SU-DHL-6 (cell line): ENCODE results near the gene RNF14.

Experiments used
- H2AFZ ChIP-seq: fragments of 200-600 bp; sonication (generic); 2 replicates; pipeline ENCODE4 v1.6.1; 2014; ENCODE audit warnings: low read depth, mild to moderate bottlenecking, moderate library complexity, mixed read lengths, antibody characterized with exemption, low read length; ENCODE audit not compliant: severe bottlenecking
- H3F3A ChIP-seq: fragments of 200-600 bp; shearing (Covaris generic); 2 replicates; pipeline ENCODE4 v1.6.0; 2016; ENCODE audit warnings: antibody characterized with exemption, mild to moderate bottlenecking; ENCODE audit not compliant: insufficient read depth
- H3K27ac ChIP-seq: fragments of 200-600 bp; sonication (generic); 2 replicates; pipeline ENCODE4 v1.5.1; 2016; ENCODE audit warnings: low read depth, mild to moderate bottlenecking, low read length, moderate library complexity, mixed read lengths
- H3K27me3 ChIP-seq: fragments of 200-600 bp; sonication (generic), shearing (Covaris generic); 2 replicates; pipeline ENCODE4 v1.6.0; 2014; ENCODE audit warnings: mild to moderate bottlenecking, low read length
- H3K36me3 ChIP-seq: fragments of 200-600 bp; sonication (generic); 2 replicates; pipeline ENCODE4 v1.6.1; 2014; ENCODE audit warnings: mild to moderate bottlenecking, low read length, mixed read lengths
- H3K4me2 ChIP-seq: fragments of 300-600, 200-600 bp; shearing (Covaris generic), sonication (generic); 2 replicates; pipeline ENCODE4 v1.6.0; 2014; ENCODE audit warnings: low read length, low read depth, mild to moderate bottlenecking; ENCODE audit not compliant: poor library complexity, severe bottlenecking
- H3K4me3 ChIP-seq: fragments of 200-600 bp; sonication (generic); 2 replicates; pipeline ENCODE4 v1.5.1; 2014; ENCODE audit warnings: antibody characterized with exemption, low read length, mild to moderate bottlenecking, mixed read lengths; ENCODE audit not compliant: insufficient read depth, poor library complexity, severe bottlenecking
- H3K79me2 ChIP-seq: fragments of 200-600 bp; sonication (generic); 2 replicates; pipeline ENCODE4 v1.6.1; 2014; ENCODE audit warnings: mild to moderate bottlenecking, low read length, moderate library complexity; ENCODE audit not compliant: insufficient read depth
- H3K9ac ChIP-seq: fragments of 200-600 bp; sonication (generic); 2 replicates; pipeline ENCODE4 v1.7.0; 2014; ENCODE audit warnings: mild to moderate bottlenecking, low read length
- H3K9me2 ChIP-seq: fragments of 200-600 bp; sonication (generic); replicated peaks from 2 replicates; pipeline ENCODE4 v1.6.1; 2014; ENCODE audit warnings: low read length; ENCODE audit not compliant: insufficient read depth
- H3K9me3 ChIP-seq: fragments of 200-600 bp; sonication (generic); 2 replicates; pipeline ENCODE4 v1.6.1; 2014; ENCODE audit warnings: low read length, mixed read lengths; ENCODE audit not compliant: insufficient read depth
- H4K20me1 ChIP-seq: fragments of 200-600 bp; sonication (generic); 2 replicates; pipeline ENCODE4 v1.6.1; 2014; ENCODE audit warnings: low read depth, mild to moderate bottlenecking, antibody characterized with exemption, low read length, moderate library complexity, mixed read lengths
- EZH2phosphoT487 ChIP-seq: fragments of 200-600 bp; sonication (generic), shearing (Covaris generic); conservative IDR thresholded peaks from 2 replicates; pipeline ENCODE4 v1.6.1; 2018; ENCODE audit warnings: mild to moderate bottlenecking, antibody characterized with exemption, low read length, moderate library complexity, mixed read lengths
- TF ChIP-seq, protein P1 (sequence below): fragments of 200-600 bp; sonication (generic); IDR thresholded peaks from one replicate; pipeline ENCODE4 v1.5.1; 2017; ENCODE audit warnings: antibody characterized with exemption, mild to moderate bottlenecking, low read length, moderate library complexity; ENCODE audit not compliant: insufficient read depth, poor library complexity, severe bottlenecking

Gene RNF14

DNA sequence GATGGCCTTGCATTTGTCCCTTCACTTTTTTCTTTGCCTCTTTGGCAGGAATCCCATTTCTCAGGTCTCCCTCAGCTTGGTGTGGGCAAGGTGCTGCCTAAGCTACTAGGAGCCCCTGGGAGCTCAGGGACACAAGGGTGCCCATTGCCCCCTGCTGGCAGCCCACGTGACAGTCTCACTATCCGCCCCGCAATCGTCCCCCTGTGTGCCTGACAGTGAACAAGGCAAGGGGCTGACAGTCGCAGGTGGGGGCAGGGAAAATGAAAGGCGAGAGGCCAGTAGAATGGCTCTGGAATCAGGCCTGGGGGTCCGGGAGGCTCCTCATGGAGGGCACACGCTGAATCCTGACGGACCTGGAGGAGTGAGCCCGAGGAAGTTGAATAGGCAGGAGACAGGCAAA, 8.9 kb upstream of the RNF14 start:
- TF ChIP-seq, protein P1, sequence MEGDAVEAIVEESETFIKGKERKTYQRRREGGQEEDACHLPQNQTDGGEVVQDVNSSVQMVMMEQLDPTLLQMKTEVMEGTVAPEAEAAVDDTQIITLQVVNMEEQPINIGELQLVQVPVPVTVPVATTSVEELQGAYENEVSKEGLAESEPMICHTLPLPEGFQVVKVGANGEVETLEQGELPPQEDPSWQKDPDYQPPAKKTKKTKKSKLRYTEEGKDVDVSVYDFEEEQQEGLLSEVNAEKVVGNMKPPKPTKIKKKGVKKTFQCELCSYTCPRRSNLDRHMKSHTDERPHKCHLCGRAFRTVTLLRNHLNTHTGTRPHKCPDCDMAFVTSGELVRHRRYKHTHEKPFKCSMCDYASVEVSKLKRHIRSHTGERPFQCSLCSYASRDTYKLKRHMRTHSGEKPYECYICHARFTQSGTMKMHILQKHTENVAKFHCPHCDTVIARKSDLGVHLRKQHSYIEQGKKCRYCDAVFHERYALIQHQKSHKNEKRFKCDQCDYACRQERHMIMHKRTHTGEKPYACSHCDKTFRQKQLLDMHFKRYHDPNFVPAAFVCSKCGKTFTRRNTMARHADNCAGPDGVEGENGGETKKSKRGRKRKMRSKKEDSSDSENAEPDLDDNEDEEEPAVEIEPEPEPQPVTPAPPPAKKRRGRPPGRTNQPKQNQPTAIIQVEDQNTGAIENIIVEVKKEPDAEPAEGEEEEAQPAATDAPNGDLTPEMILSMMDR, result no peak
- no peak for TF ChIP-seq EZH2phosphoT487
- H3K27ac ChIP-seq, result no peak overlapping the region
- no peak overlapping the region for H3K4me3 ChIP-seq
- H3K9me3 ChIP-seq, result no peaks in the 10 kb centered on the region
- no peak overlapping the region for H2AFZ ChIP-seq
- no peaks in the 10 kb centered on the region for H3K27me3 ChIP-seq
- no peaks in the 10 kb centered on the region for H3K36me3 ChIP-seq
- H4K20me1 ChIP-seq, result no peaks in the 10 kb centered on the region
- H3F3A ChIP-seq, result no peaks in the 10 kb centered on the region
- no peaks in the 10 kb centered on the region for H3K9me2 ChIP-seq
- no peak overlapping the region for H3K4me2 ChIP-seq
- H3K79me2 ChIP-seq, result no peaks in the 10 kb centered on the region
- H3K9ac ChIP-seq, result no peak overlapping the region

DNA sequence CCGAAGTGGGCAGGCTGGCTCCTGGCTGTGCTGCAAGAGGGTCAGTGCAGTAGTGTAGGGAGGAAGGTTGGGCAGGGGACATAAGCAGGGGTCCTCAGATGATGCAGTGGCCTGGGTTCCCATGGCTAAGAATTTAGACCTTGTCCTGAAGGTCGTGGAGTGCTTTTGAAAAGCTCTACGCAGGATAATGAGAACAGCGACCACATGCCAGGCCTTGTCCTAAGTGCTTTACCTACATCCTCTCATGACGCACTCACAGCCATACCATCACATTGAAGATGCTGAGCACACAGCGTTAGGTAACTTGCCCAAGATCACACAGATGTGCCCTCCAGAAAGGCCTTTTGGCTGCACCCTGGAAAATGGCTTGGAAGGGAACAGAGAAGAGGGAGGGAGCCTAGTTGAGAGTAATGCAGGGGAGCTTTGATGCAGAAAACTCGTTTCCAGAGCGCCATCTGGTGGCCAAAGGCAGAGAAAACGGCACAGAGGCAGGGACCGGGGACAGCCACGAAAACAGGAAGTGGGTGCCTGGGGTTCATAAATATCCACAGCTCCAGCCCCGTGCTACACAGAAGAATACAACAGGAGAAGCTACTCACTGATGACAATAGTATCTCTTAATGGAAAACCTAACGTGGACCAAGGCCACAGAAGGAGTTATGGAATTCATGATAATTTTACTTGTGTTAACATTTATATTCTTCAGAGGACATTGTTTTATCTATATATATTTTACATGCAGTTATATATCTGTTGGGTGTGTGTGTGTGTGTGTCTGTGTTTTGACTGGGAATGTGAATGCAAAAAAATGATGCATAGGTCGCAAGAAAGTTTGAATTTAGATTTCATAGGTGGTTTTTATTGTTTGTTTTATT, 8.2 kb upstream of the RNF14 start:
- Histone ChIP-seq H3K4me2 (peak overlapping the region; percentile 53), H3K9ac (peak overlapping the region; percentile 9; the same call in 1 of the 2 replicates), H3K9me3 (no peaks in the 10 kb centered on the region), H3K9me2 (no peaks in the 10 kb centered on the region), H2AFZ (peak overlapping the region; percentile 82), H3F3A (no peaks in the 10 kb centered on the region), H3K36me3 (no peaks in the 10 kb centered on the region), H3K27me3 (no peaks in the 10 kb centered on the region), H4K20me1 (no peaks in the 10 kb centered on the region), H3K27ac (no peak overlapping the region), H3K79me2 (no peaks in the 10 kb centered on the region), H3K4me3 (no peak overlapping the region)
- TF ChIP-seq EZH2phosphoT487, result no peak
- TF ChIP-seq, protein P1, result peak; percentile 83

DNA sequence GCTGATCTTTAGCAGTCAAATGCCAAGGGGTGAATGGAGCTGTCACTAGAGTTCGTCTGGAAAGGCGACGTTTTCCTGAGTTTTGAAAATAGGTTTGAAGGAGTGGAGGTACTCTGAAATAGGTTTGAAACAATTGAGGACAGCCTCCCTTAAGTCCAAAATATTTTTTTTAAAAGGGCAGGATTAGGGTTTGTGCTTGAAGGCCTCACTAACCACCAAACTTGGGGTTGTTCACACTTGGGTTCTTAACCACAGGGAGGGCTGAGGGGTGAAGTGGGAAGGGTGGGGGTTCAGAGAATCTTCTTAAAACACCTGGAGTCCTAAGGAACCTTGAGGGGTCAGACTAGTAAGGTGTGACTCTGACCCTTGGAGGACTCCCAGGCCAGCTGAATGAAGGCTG, 7.4 kb upstream of the RNF14 start:
- Histone ChIP-seq H3K4me2 (peak overlapping the region; percentile 53), H3K27ac (no peak overlapping the region), H3K9ac (peak overlapping the region; percentile 9; the same call in 1 of the 2 replicates), H3K9me2 (no peaks in the 10 kb centered on the region), H3K9me3 (no peaks in the 10 kb centered on the region), H3K4me3 (no peak overlapping the region), H3K79me2 (no peaks in the 10 kb centered on the region), H3K27me3 (no peaks in the 10 kb centered on the region), H3F3A (no peaks in the 10 kb centered on the region; the same call in 1 of the 2 replicates), H2AFZ (peak overlapping the region; percentile 82), H3K36me3 (no peaks in the 10 kb centered on the region), H4K20me1 (no peaks in the 10 kb centered on the region)
- no peak for TF ChIP-seq EZH2phosphoT487
- TF ChIP-seq, protein P1, result no peak
